Measurements from ENCODE around the gene GALNT10. TPM values are rescaled to one million over a fixed set of nuclear protein-coding genes. Genes with fewer than 3 reads are reported as not detected.

Gene GALNT10
- total and polyA plus RNA-seq, 2 experiments from 2014 or later: 3.2 to 12.9 TPM

- TF ChIP-seq ZNF462 (CRISPR knock-in tag; IDR thresholded peaks at IDR 0.05): no peak
- TF ChIP-seq EZH2phosphoT487 (IDR thresholded peaks at IDR 0.05; ENCODE audit: unreplicated experiment): no peak
These were observed 265.1 kb downstream of the GALNT10 start (continued) for GRCh38 chr5:154455585-154455984.

GRCh38 chr5:154456540-154456939 lies 266.0 kb downstream of the GALNT10 start:
- Histone ChIP-seq H3K27ac (ENCODE audit: low read depth) (no peak overlapping the region), H3K79me2 (replicated peaks; ENCODE audit: insufficient read depth) (no peaks in the 10 kb centered on the region), H3F3A (replicated peaks; ENCODE audit: low read depth) (no peaks in the 10 kb centered on the region), H3K4me2 (no peak overlapping the region), H3K4me3 (no peak overlapping the region), H3K9me2 (ENCODE audit: insufficient read depth) (no peaks in the 10 kb centered on the region), H3K4me1 (ENCODE audit: insufficient read depth) (no peaks in the 10 kb centered on the region), H3K27me3 (ENCODE audit: insufficient read depth) (no peaks in the 10 kb centered on the region), H3K36me3 (ENCODE audit: insufficient read depth) (0 out of 2 replicates have a peak, but pooled peaks cover 7% of the 10 kb centered on the region), H4K20me1 (replicated peaks; ENCODE audit: insufficient read depth) (no peaks in the 10 kb centered on the region), H2AFZ (no peak overlapping the region)
- Mint-ChIP-seq H3K27ac (no peak overlapping the region), H3K27me3 (ENCODE audit: insufficient read depth, low read depth, poor library complexity) (no peaks in the 10 kb centered on the region), H3K36me3 (ENCODE audit: low read depth) (peaks cover 3% of the 10 kb centered on the region; the same call in 1 of the 3 replicates), H3K9me3 (no peaks in the 10 kb centered on the region), H3K4me1 (peaks cover under 1% of the 10 kb centered on the region; the same call in 1 of the 3 replicates), H3K4me3 (no peak overlapping the region)
- ATAC-seq: no peak
- DNase-seq (ENCODE audit: low spot score): no peak
- TF ChIP-seq ETS1 (IDR thresholded peaks at IDR 0.05) (no peak), CTCF (conservative IDR thresholded peaks at IDR 0.05; ENCODE audit: low read depth in 2 of 2) (no peak), NANOG (IDR thresholded peaks at IDR 0.05; ENCODE audit: borderline replicate concordance) (no peak), ZNF114 (CRISPR knock-in tag; IDR thresholded peaks at IDR 0.05) (no peak), JUNB (IDR thresholded peaks at IDR 0.05; ENCODE audit: unreplicated experiment) (no peak), EZH2 (IDR thresholded peaks at IDR 0.05; ENCODE audit: low read depth, unreplicated experiment) (no peak)

Measured in GM23338 (cell line).